Fibroblast of mammary gland (primary cell): ENCODE measurements around the gene MAP3K13.
"Not testable (repeated sequence)": the region's sequence is repeated elsewhere in the genome, so short reads cannot be mapped to it uniquely, and the experiment has no call there.

ENCODE experiments used
- DNase-seq: peaks from one replicate; pipeline ENCODE4 v3.0.0-alpha.2; 2010; ENCODE audit warnings: low read depth
- H3K4me3 ChIP-seq: 2 replicates; pipeline ENCODE4 v1.5.1; 2011; ENCODE audit warnings: low read depth, mild to moderate bottlenecking, low read length, moderate library complexity; ENCODE audit not compliant: control insufficient read depth
- TF ChIP-seq, protein P1 (sequence below): conservative IDR thresholded peaks from 2 replicates; pipeline ENCODE4 v1.5.1; 2011; ENCODE audit warnings: low read depth, low read length, inconsistent platforms; ENCODE audit not compliant: control insufficient read depth, insufficient read depth

Gene MAP3K13

DNA sequence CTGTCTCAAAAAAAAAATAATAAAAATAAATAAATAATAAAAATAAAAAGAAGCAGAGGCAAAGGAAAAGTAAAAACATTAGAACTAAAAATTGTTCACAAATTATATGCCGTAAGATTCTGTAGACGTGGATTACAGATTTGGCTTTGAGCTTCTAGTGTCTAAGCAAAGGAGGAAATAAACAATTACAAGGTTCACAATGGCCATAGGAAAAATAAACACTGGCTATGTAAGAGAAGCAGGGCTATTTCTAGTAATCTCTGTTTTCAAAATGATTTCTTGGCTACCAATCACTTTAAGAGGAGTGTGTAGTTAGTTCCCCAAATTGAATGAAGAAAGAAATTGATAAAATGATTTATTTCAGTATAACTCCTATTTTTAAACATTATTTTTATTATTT lies 81.4 kb downstream of the MAP3K13 start:
- TF ChIP-seq, protein P1, sequence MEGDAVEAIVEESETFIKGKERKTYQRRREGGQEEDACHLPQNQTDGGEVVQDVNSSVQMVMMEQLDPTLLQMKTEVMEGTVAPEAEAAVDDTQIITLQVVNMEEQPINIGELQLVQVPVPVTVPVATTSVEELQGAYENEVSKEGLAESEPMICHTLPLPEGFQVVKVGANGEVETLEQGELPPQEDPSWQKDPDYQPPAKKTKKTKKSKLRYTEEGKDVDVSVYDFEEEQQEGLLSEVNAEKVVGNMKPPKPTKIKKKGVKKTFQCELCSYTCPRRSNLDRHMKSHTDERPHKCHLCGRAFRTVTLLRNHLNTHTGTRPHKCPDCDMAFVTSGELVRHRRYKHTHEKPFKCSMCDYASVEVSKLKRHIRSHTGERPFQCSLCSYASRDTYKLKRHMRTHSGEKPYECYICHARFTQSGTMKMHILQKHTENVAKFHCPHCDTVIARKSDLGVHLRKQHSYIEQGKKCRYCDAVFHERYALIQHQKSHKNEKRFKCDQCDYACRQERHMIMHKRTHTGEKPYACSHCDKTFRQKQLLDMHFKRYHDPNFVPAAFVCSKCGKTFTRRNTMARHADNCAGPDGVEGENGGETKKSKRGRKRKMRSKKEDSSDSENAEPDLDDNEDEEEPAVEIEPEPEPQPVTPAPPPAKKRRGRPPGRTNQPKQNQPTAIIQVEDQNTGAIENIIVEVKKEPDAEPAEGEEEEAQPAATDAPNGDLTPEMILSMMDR, result no peak
- no peak for DNase-seq

DNA sequence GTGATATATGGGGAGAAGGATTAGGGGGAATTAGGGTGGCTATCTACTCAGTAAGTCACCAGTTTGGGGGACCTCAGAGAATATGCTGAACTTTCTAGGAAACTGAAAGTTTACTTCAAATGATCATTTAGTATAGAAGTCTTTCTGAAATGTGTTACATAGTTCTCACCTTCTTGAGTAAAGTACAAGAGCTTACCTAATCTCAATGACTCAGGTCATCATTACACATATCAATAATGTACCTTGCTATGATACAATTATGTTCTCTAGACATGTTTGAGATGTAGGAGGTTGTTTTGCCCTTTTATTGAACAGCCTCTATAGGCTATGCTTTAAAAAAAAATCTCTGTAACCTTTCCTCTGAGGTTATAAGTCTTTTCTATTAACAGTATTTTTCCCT lies 85.2 kb downstream of the MAP3K13 start:
- H3K4me3 ChIP-seq, result no peak overlapping the region
- TF ChIP-seq, protein P1, result no peak
- DNase-seq, result no peak

More for the DNA sequence above, 81.4 kb downstream of the MAP3K13 start:
- no peak overlapping the region for H3K4me3 ChIP-seq

DNA sequence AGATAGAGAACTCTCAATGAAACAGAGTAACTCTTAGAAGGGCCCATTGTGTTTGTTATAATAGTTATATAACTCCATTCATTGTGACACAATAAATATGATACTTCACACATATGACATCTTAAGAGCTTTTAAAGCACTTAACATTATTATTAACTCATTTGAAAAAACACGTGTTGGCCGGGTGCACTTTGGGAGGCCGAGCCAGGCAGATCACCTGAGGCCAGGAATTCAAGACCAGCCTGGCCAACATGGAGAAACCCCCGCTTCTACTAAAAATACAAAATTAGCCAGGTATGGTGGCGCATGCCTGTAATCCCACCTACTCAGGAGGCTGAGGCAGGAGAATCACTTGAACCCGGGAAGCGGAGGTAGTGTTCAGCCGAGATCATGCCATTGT lies 88.5 kb downstream of the MAP3K13 start:
- not testable (repeated sequence) for DNase-seq, H3K4me3 ChIP-seq

DNA sequence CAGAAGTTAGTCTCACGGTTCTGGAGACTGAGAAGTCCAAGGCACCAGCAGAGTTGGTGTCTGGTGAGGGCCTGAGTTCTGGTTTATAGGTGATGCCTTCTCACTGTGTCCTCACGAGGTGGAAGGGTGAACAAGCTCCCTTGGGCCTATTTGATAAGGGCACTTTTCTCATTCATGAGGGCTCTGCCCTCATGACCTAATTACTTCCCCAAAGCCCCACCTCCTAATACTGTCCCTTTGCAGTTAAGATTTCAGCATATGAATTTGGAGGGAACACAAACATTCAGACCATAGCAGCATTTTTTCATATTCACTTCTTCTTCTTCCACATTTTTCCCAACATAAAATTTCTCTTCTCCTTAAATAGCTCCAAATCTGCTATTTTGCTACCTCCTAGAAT lies 94.4 kb downstream of the MAP3K13 start:
- no peak overlapping the region for H3K4me3 ChIP-seq
- no peak for DNase-seq
- TF ChIP-seq, protein P1, result no peak

DNA sequence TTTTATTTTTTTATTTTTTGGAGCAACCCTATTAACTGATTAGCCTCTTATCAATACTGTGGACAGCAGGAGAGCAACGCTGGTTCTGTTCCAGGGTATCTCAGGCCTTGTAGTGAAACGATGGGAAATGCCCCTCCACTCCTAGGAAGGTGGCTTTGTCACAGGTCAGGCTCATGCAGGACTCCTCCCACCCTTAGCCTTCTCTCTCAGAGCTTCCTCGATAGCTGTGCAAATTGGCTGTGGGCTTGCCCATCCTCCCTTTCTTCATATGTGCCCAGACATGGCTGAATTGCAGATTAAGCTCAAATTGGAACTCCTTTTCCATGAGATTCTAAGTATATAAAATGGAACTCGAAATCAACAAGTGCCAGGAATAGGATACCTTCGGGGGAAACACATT lies 97.4 kb downstream of the MAP3K13 start:
- TF ChIP-seq, protein P1, result no peak
- no peak for DNase-seq
- no peak overlapping the region for H3K4me3 ChIP-seq

DNA sequence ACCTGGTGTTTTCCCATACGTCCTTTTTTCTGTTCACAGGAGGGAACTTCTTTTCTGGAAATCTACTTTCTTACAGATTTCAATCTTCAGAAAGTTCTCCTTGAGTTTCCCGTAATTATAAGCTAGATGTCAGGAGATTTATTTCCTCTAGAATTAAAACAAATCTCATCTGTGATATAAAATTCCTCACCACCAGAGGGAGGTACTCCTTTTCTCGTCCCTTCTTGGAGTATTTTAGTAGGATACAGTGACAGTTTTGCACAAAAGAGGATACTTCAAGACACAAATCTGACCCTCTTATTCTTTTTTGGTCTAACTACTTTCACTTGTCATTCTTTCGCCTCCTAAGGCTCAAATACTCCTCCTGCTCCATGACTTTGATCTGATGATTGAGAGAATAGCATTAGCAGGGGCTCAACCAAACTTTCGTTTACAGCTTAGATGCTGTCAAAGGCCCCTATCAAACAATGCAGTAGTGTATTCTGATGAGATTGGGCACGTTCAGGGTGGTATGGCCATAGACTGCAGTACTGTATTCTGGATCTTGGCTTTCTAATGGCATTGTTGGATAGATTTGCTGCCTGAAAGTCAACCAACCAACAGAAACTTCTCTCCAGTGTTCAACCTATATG lies 97.9 kb downstream of the MAP3K13 start:
- DNase-seq, result peak; percentile 47
- TF ChIP-seq, protein P1, result peak; percentile 43
- H3K4me3 ChIP-seq, result no peak overlapping the region

DNA sequence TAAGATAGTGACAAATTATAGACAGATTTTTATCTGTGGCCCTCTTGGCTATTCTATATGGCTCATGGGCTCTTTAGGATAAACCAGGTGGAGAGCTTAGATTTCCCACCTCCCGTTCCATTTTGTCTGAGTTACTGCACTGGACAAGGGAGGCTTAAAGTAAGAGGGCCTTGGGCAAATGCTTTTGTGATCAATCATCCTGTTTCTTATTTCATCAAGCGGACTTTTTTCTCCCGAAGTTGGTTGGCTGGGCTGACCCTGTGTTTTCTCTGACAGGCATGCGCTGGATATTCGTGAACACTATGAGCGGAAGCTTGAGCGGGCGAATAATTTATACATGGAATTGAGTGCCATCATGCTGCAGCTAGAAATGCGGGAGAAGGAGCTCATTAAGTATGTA lies 102.5 kb downstream of the MAP3K13 start:
- DNase-seq, result no peak
- TF ChIP-seq, protein P1, result no peak
- H3K4me3 ChIP-seq, result no peak overlapping the region

DNA sequence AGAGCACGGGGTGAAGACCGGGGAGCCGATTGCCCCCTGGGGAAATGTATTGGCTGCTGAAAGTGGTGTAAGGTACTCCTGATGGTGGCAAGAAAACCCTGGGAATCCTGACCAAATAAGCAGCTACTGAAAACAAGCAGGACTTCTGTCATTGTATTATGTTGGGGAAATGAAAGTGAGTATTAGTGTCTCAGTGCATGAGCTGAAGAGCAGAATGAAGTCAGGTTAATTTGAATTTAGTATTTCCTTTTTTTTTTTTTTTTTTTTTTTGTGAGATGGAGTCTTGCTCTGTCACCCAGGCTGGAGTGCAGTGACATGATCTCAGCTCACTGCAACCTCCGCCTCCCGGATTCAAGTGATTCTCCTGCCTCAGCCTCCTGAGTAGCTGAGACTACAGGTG lies 103.2 kb downstream of the MAP3K13 start:
- not testable (repeated sequence) for DNase-seq, H3K4me3 ChIP-seq
